Caco-2 (cell line): ENCODE data around the gene PCBP4. TPM values are rescaled to one million over a fixed set of nuclear protein-coding genes. Genes with fewer than 3 reads are reported as not detected.
A peak's percentile ranks its signal among the peaks of the same experiment; 100 is the strongest.

Experiments used
- BruUV-seq: library from RNA; stranded (reverse); fragments of 400-500 nt; replicated peaks from 2 replicates; lab custom pipeline; 2021; lab: Mats Ljungman, UMichigan
- CTCF ChIA-PET: fragments of 300-600 bp; sonication (Branson Sonifier 250); formaldehyde crosslinking; loops from one replicate; lab custom pipeline; 2022; ENCODE audit warnings: antibody characterized with exemption; lab: Charles Lee
- POLR2A ChIA-PET: fragments of 300-600 bp; sonication (Branson Sonifier 250); formaldehyde crosslinking; loops from one replicate; lab custom pipeline; 2022; ENCODE audit warnings: antibody characterized with exemption; lab: Charles Lee
- DNase-seq, 2 experiments: peaks; one replicate each; pipeline versions ENCODE4 v3.0.0 to v3.0.0-alpha.2; 2020 to 2022
- H3K27me3 ChIP-seq: replicated peaks from 2 replicates; pipeline ENCODE4 v1.6.0; 2011; ENCODE audit warnings: low read length; ENCODE audit not compliant: control insufficient read depth, insufficient read depth
- H3K36me3 ChIP-seq: 2 replicates; pipeline ENCODE4 v1.5.1; 2011; ENCODE audit warnings: low read length; ENCODE audit not compliant: control insufficient read depth, insufficient read depth
- H3K4me1 ChIP-seq: fragments of 250-450 bp; sonication (Bioruptor Pico); 2 replicates; pipeline ENCODE4 v1.5.1; 2020; ENCODE audit warnings: mild to moderate bottlenecking
- H3K4me3 ChIP-seq: 2 replicates; pipeline ENCODE4 v1.5.1; 2011; ENCODE audit warnings: low read depth, mild to moderate bottlenecking, control low read depth, low read length
- H3K9me3 ChIP-seq: fragments of 250-450 bp; sonication (Bioruptor Pico); 2 replicates; pipeline ENCODE4 v1.5.1; 2020; ENCODE audit warnings: mild to moderate bottlenecking, moderate library complexity
- H3K27ac Mint-ChIP-seq: one replicate; pipeline ENCODE4 v1.8.0; 2022; ENCODE audit warnings: mixed read lengths; ENCODE audit not compliant: unreplicated experiment
- H3K27me3 Mint-ChIP-seq: one replicate; pipeline ENCODE4 v1.8.0; 2022; ENCODE audit warnings: mixed read lengths; ENCODE audit not compliant: insufficient read depth, unreplicated experiment
- H3K36me3 Mint-ChIP-seq: one replicate; pipeline ENCODE4 v1.8.0; 2022; ENCODE audit warnings: mild to moderate bottlenecking, mixed read lengths; ENCODE audit not compliant: insufficient read depth, unreplicated experiment
- H3K4me1 Mint-ChIP-seq: one replicate; pipeline ENCODE4 v1.8.0; 2022; ENCODE audit warnings: low read depth, mixed read lengths; ENCODE audit not compliant: unreplicated experiment
- H3K4me3 Mint-ChIP-seq: one replicate; pipeline ENCODE4 v1.8.0; 2022; ENCODE audit warnings: mild to moderate bottlenecking, moderate library complexity, mixed read lengths; ENCODE audit not compliant: unreplicated experiment
- H3K9me3 Mint-ChIP-seq: one replicate; pipeline ENCODE4 v1.8.0; 2022; ENCODE audit warnings: mixed read lengths; ENCODE audit not compliant: unreplicated experiment
- intact Hi-C: fragments of 100-400 bp; cut with micrococcal nuclease; formaldehyde crosslinking; loops from one replicate; pipeline ENCODE4 v1.10.0; 2022; ENCODE audit not compliant: unreplicated experiment
- total RNA-seq: library from RNA; stranded (reverse); gene quantifications from 2 replicates; pipeline ENCODE4 v1.2.3, GENCODE V29; 2022
- TF ChIP-seq, protein P1 (sequence below), 2 experiments: fragments of 200-600 bp in 1 of 2; IDR thresholded peaks; 1 replicate in 1 of 2; 2 replicates in 1 of 2; pipeline versions ENCODE4 v1.5.1 to v1.8.0; 2011 to 2022; ENCODE audit warnings: antibody characterized with exemption in 1 of 2, control low read depth in 1 of 2, inconsistent platforms in 1 of 2, low read depth in 1 of 2, low read length in 1 of 2, mild to moderate bottlenecking in 1 of 2, moderate library complexity in 1 of 2; ENCODE audit not compliant: insufficient read depth in 1 of 2, severe bottlenecking in 1 of 2, unreplicated experiment in 1 of 2

Gene PCBP4
- total RNA-seq, 1 experiment from 2014 or later, result 46.5 TPM

DNA sequence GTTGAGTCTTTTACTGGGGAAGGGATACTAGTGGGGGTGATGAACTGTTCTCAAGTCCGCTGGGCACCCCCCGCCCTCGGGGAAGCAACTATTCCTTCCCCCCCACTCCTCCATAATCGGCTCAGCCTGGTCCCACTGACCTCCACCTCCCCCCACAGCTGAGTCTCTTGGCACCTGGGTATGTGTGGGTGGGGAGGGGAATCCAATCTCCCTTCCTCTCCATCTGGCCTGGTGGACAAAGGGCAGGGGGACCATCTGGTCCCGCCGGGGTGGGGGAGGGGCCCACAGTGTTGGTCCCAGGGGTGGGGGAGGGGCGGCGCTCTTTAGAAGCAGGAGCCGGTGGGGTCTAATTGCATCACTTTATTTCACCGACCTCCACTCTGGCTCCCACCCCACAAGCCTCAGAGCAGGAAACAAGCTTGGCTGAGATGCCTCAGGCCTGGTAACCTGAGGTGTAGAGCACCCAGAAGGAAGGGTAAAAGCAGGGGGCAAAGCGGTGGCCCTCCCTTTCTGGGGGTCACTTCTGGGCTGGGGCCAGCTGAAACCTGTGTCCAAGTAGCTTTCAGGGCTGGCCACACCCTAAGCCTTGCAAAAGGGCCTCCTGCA, 1.0 kb upstream of the PCBP4 start:
- Mint-ChIP-seq H3K36me3 (peaks cover 12% of the 10 kb centered on the region), H3K4me1 (peaks cover 20% of the 10 kb centered on the region), H3K27me3 (no peaks in the 10 kb centered on the region), H3K27ac (peak overlapping the region; percentile 79), H3K9me3 (no peaks in the 10 kb centered on the region), H3K4me3 (peak overlapping the region; percentile 86)
- no peaks in the 10 kb centered on the region for H3K36me3 ChIP-seq
- peaks cover 13% of the 10 kb centered on the region for H3K4me1 ChIP-seq
- TF ChIP-seq, protein P1, sequence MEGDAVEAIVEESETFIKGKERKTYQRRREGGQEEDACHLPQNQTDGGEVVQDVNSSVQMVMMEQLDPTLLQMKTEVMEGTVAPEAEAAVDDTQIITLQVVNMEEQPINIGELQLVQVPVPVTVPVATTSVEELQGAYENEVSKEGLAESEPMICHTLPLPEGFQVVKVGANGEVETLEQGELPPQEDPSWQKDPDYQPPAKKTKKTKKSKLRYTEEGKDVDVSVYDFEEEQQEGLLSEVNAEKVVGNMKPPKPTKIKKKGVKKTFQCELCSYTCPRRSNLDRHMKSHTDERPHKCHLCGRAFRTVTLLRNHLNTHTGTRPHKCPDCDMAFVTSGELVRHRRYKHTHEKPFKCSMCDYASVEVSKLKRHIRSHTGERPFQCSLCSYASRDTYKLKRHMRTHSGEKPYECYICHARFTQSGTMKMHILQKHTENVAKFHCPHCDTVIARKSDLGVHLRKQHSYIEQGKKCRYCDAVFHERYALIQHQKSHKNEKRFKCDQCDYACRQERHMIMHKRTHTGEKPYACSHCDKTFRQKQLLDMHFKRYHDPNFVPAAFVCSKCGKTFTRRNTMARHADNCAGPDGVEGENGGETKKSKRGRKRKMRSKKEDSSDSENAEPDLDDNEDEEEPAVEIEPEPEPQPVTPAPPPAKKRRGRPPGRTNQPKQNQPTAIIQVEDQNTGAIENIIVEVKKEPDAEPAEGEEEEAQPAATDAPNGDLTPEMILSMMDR (IDR thresholded peaks at IDR 0.05; ENCODE audit: insufficient read depth in 1 of 2, low read depth in 1 of 2, low read length in 1 of 2, severe bottlenecking in 1 of 2, unreplicated experiment in 1 of 2), result no peak
- CTCF ChIA-PET, result interaction anchor here (1.5 kb wide), 1 partner anchor 14 kb away, joined by 8 read pairs; the partner anchor contains the start of gene ACY1
- DNase-seq, result peak in 1 of 2 experiments; percentile 31
- intact Hi-C loops, result loop anchor here (2.0 kb wide), 1 partner anchor 15 kb away; the partner anchor contains the start of gene ACY1
- no TSS peak for BruUV-seq
- peak overlapping the region; percentile 53 for H3K4me3 ChIP-seq
- H3K9me3 ChIP-seq, result no peaks in the 10 kb centered on the region
- POLR2A ChIA-PET, result interaction anchor here (1.0 to 1.6 kb wide), 2 partner anchors 14 to 468 kb away, joined by 9 to 11 read pairs; partner anchors contain the start of genes ACY1 and DCAF1
- no peaks in the 10 kb centered on the region for H3K27me3 ChIP-seq

DNA sequence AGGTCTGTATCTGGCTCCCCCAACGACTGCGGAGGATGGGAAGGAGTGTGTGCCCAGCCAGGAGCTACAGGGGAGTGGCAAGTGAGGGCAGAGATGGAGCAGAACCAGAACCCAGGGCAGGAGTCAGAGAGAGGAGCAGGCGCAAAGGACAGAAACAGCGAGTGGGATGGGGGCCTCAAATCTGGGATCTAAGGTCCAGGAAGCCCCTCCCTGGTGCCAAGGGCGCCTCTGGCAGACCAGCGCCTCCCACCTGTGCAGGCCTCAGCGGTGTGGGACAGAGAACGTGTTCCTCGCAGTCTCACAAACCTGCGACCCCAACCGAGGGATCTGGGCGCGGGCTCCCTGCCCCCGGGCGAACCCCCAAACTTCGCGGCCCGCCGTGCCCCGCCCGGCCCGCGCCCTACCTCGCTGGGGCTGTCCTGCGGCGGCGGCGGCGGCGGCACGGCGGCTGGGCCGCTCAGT, 301 bp downstream of the PCBP4 start:
- peaks cover 20% of the 10 kb centered on the region for H3K4me1 Mint-ChIP-seq
- peaks cover 12% of the 10 kb centered on the region for H3K36me3 Mint-ChIP-seq
- ChIA-PET CTCF (interaction anchor here (1.5 kb wide), 1 partner anchor 16 kb away, joined by 8 read pairs; the partner anchor contains the start of gene ACY1), POLR2A (interaction anchor here (0.6 to 1.6 kb wide), 2 partner anchors 16 to 250 kb away, joined by 4 to 9 read pairs; partner anchors contain the start of gene ACY1)
- H3K4me1 ChIP-seq, result peaks cover 13% of the 10 kb centered on the region
- H3K9me3 Mint-ChIP-seq, result no peaks in the 10 kb centered on the region
- H3K4me3 ChIP-seq, result peak overlapping the region; percentile 52
- no peaks in the 10 kb centered on the region for H3K36me3 ChIP-seq
- no peaks in the 10 kb centered on the region for H3K27me3 ChIP-seq
- intact Hi-C loops, result loop anchor here (1.0 kb wide), 1 partner anchor 25 kb away; the partner anchor contains the start of gene PARP3
- DNase-seq, result no peak
- H3K27ac Mint-ChIP-seq, result peak overlapping the region; percentile 77
- H3K27me3 Mint-ChIP-seq, result no peaks in the 10 kb centered on the region
- no TSS peak for BruUV-seq
- no peaks in the 10 kb centered on the region for H3K9me3 ChIP-seq
- H3K4me3 Mint-ChIP-seq, result peak overlapping the region; percentile 86
- TF ChIP-seq, protein P1 (IDR thresholded peaks at IDR 0.05; ENCODE audit: insufficient read depth in 1 of 2, low read depth in 1 of 2, low read length in 1 of 2, severe bottlenecking in 1 of 2, unreplicated experiment in 1 of 2), result no peak

DNA sequence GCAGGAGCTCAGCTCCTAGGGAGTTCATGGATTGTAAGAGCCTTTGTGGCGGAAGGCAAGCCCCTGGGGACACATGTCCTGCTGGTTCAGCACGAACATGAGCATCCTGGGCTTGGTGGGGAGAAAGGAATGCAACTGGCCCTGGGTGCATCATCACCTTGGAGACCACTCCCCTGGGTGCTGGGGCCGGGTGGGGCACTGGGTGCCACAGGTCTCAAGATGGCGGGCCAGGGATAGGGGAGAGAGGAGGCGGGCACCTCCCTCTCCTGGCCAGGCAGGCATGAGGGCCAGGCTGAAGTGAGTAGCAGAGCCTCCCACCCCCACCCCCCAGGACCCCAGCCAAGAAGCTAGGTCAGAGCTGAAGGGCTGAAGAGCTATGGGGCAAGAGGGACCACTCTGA, 768 bp downstream of the PCBP4 start:
- Mint-ChIP-seq H3K9me3 (no peaks in the 10 kb centered on the region), H3K27me3 (no peaks in the 10 kb centered on the region), H3K36me3 (peaks cover 12% of the 10 kb centered on the region), H3K27ac (peak overlapping the region; percentile 77), H3K4me1 (peaks cover 20% of the 10 kb centered on the region), H3K4me3 (peak overlapping the region; percentile 86)
- intact Hi-C loops, result no loop called here
- BruUV-seq, result no TSS peak
- CTCF ChIA-PET, result no interaction called here
- Histone ChIP-seq H3K4me3 (peak overlapping the region; percentile 52), H3K27me3 (no peaks in the 10 kb centered on the region), H3K9me3 (no peaks in the 10 kb centered on the region), H3K36me3 (no peaks in the 10 kb centered on the region), H3K4me1 (peaks cover 13% of the 10 kb centered on the region)
- POLR2A ChIA-PET, result interaction anchor here (1.6 kb wide), 1 partner anchor 16 kb away, joined by 9 read pairs; the partner anchor contains the start of gene ACY1
- TF ChIP-seq, protein P1 (IDR thresholded peaks at IDR 0.05; ENCODE audit: insufficient read depth in 1 of 2, low read depth in 1 of 2, low read length in 1 of 2, severe bottlenecking in 1 of 2, unreplicated experiment in 1 of 2), result no peak
- no peak for DNase-seq
